ENCODE data around the gene GMDS. TPM values are rescaled to one million over a fixed set of nuclear protein-coding genes. Genes with fewer than 3 reads are reported as not detected.

The GMDS gene
- total RNA-seq, 1 experiment from 2014 or later, result 27.6 TPM

DNA sequence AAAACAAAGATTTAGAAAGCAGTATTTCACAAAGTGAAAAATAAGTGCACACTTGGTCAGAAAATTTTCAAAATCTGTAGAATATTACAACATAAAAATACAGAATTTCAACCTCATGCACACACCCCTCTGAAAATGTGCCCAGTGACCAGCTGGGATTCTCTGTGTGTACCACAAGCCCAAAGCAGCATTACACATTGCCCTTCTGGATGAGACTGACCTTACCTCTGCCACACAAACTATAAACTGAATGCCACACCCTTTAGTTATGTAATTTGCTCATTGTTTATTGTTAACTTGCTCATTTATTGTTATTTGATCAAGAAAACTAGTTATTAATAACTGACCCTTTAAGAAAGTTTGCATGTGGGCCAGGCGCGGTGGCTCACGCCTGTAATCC, 332.7 kb downstream of the GMDS start:
- Histone ChIP-seq H3T11ph (ENCODE audit: low read length) (no peak overlapping the region), H3K9ac (ENCODE audit: extremely low read depth, insufficient read length, low read length) (no peak overlapping the region), H3K4me2 (ENCODE audit: insufficient read depth, insufficient read length, low read length) (no peak overlapping the region), H3K27ac (ENCODE audit: insufficient read length, low read depth, low read length) (no peak overlapping the region), H2BK12ac (ENCODE audit: insufficient read length, low read depth, low read length) (no peak overlapping the region), H3K79me1 (ENCODE audit: insufficient read depth, low read depth, low read length, poor library complexity, severe bottlenecking) (no peaks in the 10 kb centered on the region), H4K5ac (ENCODE audit: insufficient read length, low read depth, low read length) (no peak overlapping the region), H3K23ac (ENCODE audit: insufficient read length, low read depth, low read length) (no peak overlapping the region), H3K9me3 (ENCODE audit: control insufficient read depth, low read depth, low read length) (no peaks in the 10 kb centered on the region), H3K79me2 (ENCODE audit: insufficient read depth, low read length) (no peaks in the 10 kb centered on the region), H3K18ac (ENCODE audit: insufficient read length, low read depth, low read length) (no peak overlapping the region), H3K4ac (ENCODE audit: low read depth, low read length) (no peak overlapping the region), H2BK5ac (ENCODE audit: insufficient read length, low read length) (no peak overlapping the region), H3K27me3 (ENCODE audit: insufficient read depth, low read length) (no peaks in the 10 kb centered on the region), H2AFZ (ENCODE audit: low read length) (no peak overlapping the region), H3K56ac (ENCODE audit: insufficient read length, low read depth, low read length) (no peak overlapping the region), H2BK20ac (ENCODE audit: low read depth, low read length, poor library complexity, severe bottlenecking) (no peak overlapping the region), H2BK120ac (ENCODE audit: low read depth, low read length, poor library complexity, severe bottlenecking) (no peak overlapping the region), H4K91ac (ENCODE audit: insufficient read length, low read depth, low read length) (no peak overlapping the region), H3K23me2 (ENCODE audit: insufficient read length, low read depth, low read length, poor library complexity, severe bottlenecking) (no peaks in the 10 kb centered on the region), H3K4me1 (ENCODE audit: insufficient read depth, low read length) (peaks cover 5% of the 10 kb centered on the region; the same call in 1 of the 2 replicates), H4K8ac (replicated peaks; ENCODE audit: insufficient read length, low read depth, low read length) (no peak overlapping the region), H3K14ac (ENCODE audit: insufficient read depth, low read length) (no peak overlapping the region), H2BK15ac (ENCODE audit: low read depth, low read length) (no peak overlapping the region), H2AK5ac (ENCODE audit: insufficient read length, low read length) (no peak overlapping the region), H4K20me1 (ENCODE audit: control insufficient read depth, insufficient read depth, insufficient read length) (no peaks in the 10 kb centered on the region)
- TF ChIP-seq CTCF (conservative IDR thresholded peaks at IDR 0.05), result no peak
- Mint-ChIP-seq H3K4me1 (peaks cover 28 to 33% of the 10 kb centered on the region in 2 experiments), H3K4me3 (no peak overlapping the region), H3K27ac (no peak overlapping the region), H3K9me3 (no peaks in the 10 kb centered on the region), H3K27me3 (ENCODE audit: low read depth) (no peaks in the 10 kb centered on the region), H3K36me3 (ENCODE audit: insufficient read depth in 1 of 3, low read depth in 3 of 3) (peaks cover 0 to 2% (median 0%) of the 10 kb centered on the region in 3 experiments; a peak in 1 of 7 replicates)
- DNase-seq, result no peak
- WGBS (ENCODE audit: extremely low coverage, insufficient read length, low lambda C conversion rate), result no CpG with 5 or more reads among the region's 3 CpGs
